K562 (cell line): ENCODE results near the gene SNX25. TPM values are rescaled to one million over a fixed set of nuclear protein-coding genes. Genes with fewer than 3 reads are reported as not detected.

Experiments
- KDM1A ChIP-seq, 2 experiments: fragments of 450-650 bp; IDR thresholded peaks; 2 replicates each; pipeline ENCODE4 v1.6.1; 2016; ENCODE audit warnings: mild to moderate bottlenecking in 2 of 2
- KDM5B ChIP-seq: fragments of 200-600 bp; sonication (generic); IDR thresholded peaks from 2 replicates; pipeline ENCODE4 v1.6.1; 2012; ENCODE audit warnings: low read depth, mild to moderate bottlenecking, moderate library complexity, low read length, control low read depth, inconsistent platforms; ENCODE audit not compliant: insufficient replicate concordance
- L3MBTL2 ChIP-seq: fragments of 450-650 bp; IDR thresholded peaks from 2 replicates; pipeline ENCODE4 v1.6.1; 2016; ENCODE audit warnings: mild to moderate bottlenecking, moderate library complexity
- ZBTB40 ChIP-seq, 2 experiments: fragments of 450-650 bp in 1 of 2; sonication (generic) in 1 of 2; formaldehyde crosslinking in 1 of 2; IDR thresholded peaks; 2 replicates each; pipeline versions ENCODE4 v1.7.1 to v1.9.0; 2016 to 2022; ENCODE audit warnings: inconsistent platforms in 1 of 2, mild to moderate bottlenecking in 1 of 2, missing genetic modification reagents in 1 of 2
- ZFX ChIP-seq: sonication (generic); formaldehyde crosslinking; IDR thresholded peaks from 2 replicates; pipeline ENCODE4 v1.8.0; 2022; ENCODE audit warnings: mild to moderate bottlenecking, missing genetic modification reagents, moderate library complexity
- polyA plus RNA-seq, 8 experiments: library from polyadenylated mRNA; depleted of rRNA in 4 of 8; stranded (reverse) in 5 of 8; unstranded in 3 of 8; fragments of >200 nt; fragmentation: Nextera tagmentation in 2 of 8; fragmentation: Illumina TruSeq in 1 of 8; extraction: Ambion mirVana in 2 of 8; extraction: Trizol in 1 of 8; gene quantifications; 2 replicates each; pipeline versions ENCODE4 v1.2.1 to v1.2.3, GENCODE V29; 2011 to 2014; ENCODE audit warnings: inconsistent platforms in 1 of 8, missing spikeins in 1 of 8
- total RNA-seq, 7 experiments: library from RNA; depleted of rRNA in 6 of 7; stranded (reverse); fragments of >200 nt in 6 of 7; fragmentation: Illumina TruSeq in 2 of 7; extraction: Trizol in 2 of 7; gene quantifications; 2 replicates each; pipeline versions ENCODE4 v1.2.1 to v1.2.3, GENCODE V29; 2011 to 2021; ENCODE audit warnings: low replicate concordance in 1 of 7

Gene SNX25
- total and polyA plus RNA-seq, 9 of the 15 experiments (the other 6 are each of a cell fraction or from before 2014, with no cell fraction given) = 2.5 to 23.4 (median 13.3) TPM

GRCh38 chr4:185210102-185210981, 944 bp downstream of the SNX25 start (continued):
- TF ChIP-seq L3MBTL2 = 0 out of 2 replicates have a peak, but pooled peaks have one; percentile 13
- TF ChIP-seq ZBTB40 (IDR thresholded peaks at IDR 0.05) = 0 out of 2 replicates have a peak, but pooled peaks have one; percentile 14
- TF ChIP-seq ZBTB40 (CRISPR knock-in tag; IDR thresholded peaks at IDR 0.05) = no peak
- TF ChIP-seq KDM1A (IDR thresholded peaks at IDR 0.05) = peak in 1 of 2 experiments; percentile 68; a peak in 2 of 4 replicates
- peak; percentile 6 for TF ChIP-seq ZFX (CRISPR knock-in tag)
- peak; percentile 45 for TF ChIP-seq KDM5B
